IPS DF 4.7 (cell line): ENCODE measurements around the gene DDR2.
"Not testable (repeated sequence)": the region's sequence is repeated elsewhere in the genome, so short reads cannot be mapped to it uniquely, and the experiment has no call there.

Source experiments
- DNase-seq: peaks from one replicate; pipeline ENCODE4 v3.0.0-alpha.2; 2013; ENCODE audit warnings: low spot score; ENCODE audit errors: extremely low read depth

Gene DDR2

DNA sequence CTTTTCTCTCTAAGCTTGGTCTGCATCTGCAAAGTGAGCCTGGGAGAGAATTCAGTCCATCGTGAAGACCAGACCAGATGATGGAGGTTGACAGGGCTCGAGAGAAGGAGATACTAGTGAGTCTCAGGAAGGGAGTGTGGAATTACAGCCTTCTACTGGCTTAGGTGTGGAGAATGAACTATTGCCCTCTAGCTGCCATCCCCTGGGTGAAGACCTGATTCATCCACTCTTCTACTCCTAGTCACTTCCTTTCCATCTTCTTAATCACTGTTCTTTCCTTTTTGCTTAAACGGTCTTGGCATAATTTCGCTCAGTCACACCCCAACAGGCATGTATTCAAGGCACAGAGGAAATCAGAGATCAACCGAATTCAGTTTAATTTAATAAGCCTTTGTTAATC lies 124.3 kb downstream of the DDR2 start:
- DNase-seq = no peak

DNA sequence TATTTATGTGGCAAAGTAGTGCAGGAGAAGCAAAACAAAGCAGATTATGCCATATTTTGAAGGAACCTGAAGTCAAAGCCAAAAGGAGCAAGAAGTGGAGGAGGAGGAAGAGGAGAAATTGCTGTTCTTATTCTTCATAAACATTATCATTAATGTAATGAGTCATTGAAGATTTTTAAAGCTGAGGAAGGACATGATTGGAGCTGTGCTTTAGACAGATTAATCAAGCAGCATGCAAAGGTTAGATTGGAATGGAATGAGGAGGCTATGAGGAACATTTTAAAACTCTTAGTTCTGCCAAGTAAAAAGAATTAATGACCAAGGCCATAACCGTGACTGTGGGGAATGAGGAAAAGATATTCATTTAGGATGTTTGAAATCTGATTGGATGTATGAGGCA lies 125.2 kb downstream of the DDR2 start:
- no peak for DNase-seq

DNA sequence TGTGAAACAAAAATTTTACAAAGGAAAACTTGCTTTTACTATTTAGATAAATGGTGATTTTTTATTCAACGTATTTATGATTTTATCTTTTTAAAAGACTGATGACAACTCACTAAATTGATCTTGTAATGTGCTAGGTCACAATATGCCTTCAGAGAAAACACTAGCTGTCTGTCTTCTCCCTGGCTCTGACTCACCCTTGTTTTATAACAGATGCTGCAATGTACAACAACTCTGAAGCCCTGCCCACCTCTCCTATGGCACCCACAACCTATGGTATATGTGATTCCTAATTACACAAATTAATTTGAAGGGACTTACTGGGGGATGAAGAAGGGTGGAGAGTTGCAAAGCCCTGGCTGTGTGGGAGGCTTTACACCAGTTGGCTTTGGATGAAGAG lies 133.5 kb downstream of the DDR2 start:
- DNase-seq = no peak

DNA sequence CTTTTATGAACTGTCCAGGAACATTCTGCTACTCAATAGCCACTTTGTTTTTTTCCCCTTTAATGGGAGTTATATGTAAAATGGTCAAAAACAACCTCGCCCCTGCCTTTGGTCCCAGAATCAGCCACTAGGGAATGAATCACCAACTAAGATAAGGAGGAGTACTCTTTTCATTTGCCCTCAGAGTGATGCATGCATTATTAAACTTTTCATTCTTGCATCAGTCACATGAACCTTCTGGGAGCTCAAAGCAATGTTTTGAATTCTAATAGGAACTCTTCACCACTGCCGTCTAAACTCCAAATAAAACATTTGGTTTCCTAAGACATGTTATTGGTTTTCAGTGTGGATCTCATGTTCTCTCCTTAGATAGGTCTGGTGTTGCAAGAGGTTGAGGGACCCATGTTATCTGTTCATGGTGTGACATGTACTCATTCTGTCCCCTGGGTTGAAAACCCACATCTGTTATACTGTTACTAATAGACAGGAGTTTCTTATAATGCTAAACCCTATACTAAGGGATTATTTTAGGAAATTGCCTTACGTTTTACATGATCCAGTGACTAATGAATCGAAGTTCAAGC lies 140.4 kb downstream of the DDR2 start:
- DNase-seq = no peak

DNA sequence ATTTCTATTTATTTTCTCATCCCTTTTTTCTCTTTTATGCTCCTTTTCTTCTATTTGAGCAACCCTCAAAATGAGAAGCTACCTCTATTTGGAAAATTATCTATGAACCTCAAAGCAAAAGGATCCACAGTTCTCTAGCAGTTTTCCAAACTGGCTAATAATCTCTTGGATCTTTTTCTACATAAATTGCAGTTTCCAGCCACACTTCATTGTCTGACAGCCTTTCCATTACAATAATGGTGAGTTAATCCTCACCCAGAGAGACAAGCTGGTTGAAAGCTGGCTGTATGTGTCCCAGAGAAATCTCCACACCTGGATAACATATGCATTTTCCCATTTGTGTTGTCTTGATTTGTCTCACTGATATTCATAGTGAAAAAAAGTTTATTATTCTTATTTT lies 141.7 kb downstream of the DDR2 start:
- no peak for DNase-seq

DNA sequence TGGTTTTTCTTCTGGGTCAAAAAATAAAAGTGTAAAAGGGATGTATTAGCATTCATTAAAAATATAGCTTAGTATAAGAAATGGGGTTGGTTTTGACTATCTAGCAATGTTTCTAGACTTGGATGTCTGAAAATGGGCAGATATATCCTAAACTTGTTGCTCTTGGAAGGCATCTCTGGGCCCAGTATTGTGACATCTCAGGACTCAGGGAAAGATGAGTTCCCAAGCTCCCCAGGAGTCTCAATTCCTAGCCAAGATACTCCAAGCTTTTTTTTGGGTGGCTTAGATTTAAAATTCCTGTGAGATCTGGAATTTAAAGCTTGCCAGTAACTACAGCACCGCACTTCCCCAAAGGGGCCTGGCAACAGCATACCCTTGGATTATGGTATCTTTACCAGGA lies 146.8 kb downstream of the DDR2 start:
- DNase-seq = no peak

DNA sequence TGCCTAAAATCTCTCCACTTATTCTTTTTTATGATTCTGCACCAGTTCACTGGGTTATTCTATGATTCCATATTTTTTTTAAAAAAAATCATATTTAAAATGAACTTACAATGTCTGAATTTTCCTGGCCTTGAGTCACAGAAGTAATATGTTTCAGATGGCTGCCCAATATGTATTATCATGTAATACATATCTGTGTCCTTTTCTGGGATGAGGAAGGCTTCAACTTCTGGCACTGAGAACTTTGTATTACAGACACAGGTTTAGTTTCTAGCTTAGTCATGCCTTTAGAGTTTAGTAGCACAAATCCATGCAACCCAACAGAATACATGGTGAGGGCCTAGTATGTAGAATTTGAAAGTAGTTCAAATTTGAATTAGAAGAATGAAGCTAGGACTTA lies 150.4 kb downstream of the DDR2 start:
- DNase-seq = no peak

DNA sequence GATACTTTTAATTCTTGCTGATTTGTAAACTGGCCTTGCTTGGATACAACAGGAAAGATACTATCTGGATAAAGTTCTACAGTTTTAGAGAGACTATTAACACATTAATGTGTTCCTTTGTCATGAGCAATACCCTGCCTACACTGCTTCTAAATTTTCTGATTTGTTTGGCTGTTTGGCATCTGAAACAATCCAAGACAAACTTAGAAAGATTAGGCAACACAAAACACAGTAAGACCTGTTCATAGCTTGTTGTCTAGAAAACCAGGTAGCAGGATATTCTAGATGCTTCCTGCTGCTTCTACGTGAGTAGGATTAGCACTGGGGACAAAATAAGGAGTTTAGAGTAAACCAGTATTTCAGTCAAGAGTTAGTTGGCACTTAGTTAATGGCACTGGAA lies 152.7 kb downstream of the DDR2 start:
- DNase-seq = not testable (repeated sequence)

DNA sequence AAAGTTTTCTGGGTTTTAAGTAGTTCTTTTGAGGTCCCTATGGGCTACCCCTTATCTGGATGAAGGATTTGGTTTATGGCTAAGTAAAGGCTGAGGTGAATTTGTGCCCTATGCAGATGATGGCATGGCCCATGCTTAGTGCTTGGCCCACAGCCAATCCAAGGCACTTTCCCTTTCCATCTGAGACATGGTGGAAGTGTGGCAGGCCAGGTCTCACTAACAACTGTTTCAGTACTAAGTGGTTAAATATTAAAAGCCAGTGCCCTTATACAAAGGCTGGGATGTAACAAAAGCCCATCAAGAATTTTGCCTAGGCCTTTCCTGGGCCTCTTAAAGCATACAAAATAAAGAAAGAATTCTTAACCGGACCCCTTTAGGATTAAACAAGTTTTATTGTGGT lies 156.5 kb downstream of the DDR2 start:
- not testable (repeated sequence) for DNase-seq

DNA sequence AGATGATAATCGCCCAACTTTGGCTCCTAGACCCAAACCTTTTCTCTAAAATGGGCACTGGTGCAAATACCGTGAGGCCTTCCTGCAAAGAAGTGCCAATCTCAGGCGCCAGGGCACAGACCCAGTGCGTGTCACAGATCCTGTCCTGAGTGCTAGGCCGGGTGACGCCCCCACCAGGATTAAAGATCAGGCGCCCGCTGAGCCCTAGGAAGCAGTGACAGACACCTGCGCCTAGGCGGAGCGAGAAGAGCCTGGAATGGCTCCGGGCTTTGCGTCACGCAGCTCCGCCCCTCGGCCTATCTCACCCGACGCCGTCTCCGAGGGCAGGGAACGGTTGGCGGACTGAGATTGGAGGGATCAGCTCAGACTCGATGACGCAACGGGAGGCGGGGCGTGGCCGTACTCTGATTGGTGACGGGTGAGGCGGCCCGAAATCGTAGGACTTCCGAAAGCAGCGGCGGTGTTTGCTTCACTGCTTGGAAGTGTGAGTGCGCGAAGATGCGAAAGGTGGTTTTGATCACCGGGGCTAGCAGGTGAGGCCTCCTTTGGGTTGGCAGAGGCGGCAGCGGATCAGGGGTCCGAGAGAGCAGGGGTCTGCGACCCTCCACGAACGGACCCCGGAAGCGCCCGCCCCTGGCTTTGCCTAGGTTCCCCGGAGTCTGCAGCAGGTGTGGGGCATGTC lies 158.2 kb downstream of the DDR2 start, which contains the start of gene HSD17B7:
TSS of gene HSD17B7 (plus strand) at position 400 of the 682 bp plus-strand sequence. CDS start at position 499, 99 bp downstream.
- DNase-seq = peak; percentile 38

DNA sequence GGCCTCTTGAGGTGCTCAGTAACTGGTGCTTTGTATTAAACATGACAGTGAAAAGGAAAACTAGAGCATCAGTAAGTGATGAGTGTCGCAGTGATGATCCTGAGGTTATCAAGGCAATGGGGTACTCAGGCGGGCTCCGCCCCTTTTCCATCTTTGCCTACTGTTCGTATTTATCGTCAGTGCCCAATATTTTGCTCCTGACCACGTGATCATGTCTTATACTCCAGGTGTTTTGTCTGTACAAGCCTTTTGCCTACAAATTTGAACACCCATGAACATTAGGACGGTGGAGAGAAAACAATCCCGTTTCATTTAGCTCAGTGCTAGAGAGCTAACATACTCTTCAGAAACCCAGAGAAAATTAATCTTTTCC lies 158.7 kb downstream of the DDR2 start:
- not testable (repeated sequence) for DNase-seq

DNA sequence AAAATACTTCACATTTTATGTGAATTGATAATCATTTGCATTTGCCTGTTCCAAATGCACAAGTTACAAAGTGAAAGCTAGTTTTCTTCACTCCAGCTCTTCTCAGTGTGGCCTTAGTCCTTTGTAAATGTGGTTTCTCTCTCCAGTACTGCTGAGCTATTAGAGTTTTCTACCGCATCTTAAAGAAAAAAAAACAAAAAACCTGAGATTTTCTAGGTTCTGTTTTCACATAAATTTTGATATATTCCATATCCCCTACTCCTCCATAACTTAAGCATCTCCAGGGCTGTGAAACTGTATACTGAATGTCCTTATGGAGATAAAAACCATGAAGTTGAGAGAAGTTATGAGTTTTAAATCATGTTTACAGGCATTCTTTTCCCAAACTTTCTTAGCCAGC lies 162.0 kb downstream of the DDR2 start:
- not testable (repeated sequence) for DNase-seq

DNA sequence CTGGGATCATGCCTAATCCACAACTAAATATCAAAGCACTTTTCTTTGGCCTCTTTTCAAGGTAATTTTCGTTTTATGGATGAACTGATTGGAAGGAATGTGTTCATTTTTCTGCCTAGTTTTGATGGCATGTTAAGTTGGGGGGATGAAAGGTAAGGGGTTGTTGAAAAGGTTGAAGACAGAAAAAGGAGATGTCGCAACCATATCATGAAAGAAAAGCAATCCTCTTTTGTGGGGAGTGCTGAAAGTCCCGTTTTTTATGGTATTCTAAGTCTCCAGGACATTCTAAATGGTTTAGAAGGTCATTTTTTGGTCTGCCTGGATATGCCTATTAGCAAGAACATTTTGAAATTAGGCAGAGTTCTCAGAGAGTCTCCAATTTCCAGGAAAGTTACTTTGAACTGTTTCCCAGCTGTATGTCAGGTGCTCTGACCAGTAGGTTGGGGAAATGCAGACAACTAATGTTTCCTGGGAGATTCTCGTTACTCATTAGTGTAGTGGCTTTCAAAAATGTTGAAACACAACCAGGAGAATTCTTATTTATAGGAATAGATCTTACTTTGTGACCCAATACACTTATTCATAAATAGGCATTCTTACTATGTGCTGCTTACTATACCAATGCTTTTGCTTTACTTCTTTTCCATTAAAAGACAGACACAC lies 164.5 kb downstream of the DDR2 start:
- not testable (repeated sequence) for DNase-seq

DNA sequence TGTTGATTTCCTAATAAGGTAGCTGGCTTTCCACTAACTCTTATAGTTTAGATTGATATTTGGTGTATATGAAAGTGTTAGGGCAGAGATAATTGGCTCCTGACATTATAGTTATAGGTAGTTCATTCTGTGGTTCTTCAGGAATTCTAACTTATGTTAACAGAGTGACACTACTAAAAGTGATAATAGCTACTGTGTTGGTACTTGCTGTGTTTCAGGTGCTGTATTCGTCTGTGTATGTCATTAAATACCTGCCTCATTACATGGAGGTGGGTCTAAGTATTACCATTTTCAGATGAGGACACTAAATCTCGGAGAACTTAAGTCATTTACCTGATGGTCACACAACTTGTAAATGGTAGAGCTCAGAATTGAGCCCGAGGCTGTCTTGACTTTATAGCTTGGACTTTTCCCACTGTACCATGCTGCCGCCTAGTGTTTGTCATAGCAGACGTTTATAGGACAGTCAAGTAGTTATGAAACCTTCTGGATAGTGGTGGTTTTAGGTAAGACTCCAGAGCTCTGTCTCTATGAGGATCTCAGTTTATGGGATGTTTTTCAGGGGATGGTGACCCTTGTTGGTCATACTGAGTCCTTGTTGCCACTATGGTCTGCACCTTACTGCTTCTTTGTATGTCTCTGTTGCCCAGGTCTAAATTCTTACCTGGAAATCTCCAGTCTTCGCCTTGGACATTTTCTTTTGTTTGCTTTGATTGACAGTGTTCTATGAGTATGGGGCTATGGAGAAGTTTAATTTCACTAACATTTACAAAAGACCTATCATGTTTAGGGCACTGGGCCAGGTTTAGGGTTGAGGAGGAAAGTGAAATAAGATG lies 167.9 kb downstream of the DDR2 start:
- DNase-seq = not testable (repeated sequence)

DNA sequence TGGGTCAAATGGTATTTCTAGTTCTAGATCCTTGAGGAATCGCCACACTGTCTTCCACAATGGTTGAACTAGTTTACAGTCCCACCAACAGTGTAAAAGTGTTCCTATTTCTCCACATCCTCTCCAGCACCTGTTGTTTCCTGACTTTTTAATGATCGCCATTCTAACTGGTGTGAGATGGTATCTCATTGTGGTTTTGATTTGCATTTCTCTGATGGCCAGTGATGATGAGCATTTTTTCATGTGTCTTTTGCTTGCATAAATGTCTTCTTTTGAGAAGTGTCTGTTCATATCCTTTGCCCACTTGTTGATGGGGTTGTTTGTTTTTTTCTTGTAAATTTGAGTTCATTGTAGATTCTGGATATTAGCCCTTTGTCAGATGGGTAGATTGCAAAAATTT lies 175.2 kb downstream of the DDR2 start:
- not testable (repeated sequence) for DNase-seq

DNA sequence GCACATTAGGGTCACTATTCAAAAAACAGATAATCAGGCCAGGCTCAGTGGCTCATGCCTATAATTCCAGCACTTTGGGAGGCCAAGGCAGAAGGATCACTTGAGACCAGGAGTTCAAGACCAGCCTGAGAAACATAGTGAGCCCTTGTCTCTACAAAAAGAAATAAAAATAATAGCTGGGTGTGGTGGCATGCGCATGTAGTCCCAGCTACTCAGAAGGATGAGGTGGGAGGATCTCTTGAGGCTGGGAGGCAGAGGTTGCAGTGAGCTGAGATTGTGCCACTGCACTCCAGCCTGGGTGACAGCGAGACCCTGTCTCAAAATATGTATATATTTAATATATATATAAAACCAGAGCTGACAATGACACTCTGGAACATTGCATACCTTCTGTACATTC lies 180.1 kb downstream of the DDR2 start:
- not testable (repeated sequence) for DNase-seq

DNA sequence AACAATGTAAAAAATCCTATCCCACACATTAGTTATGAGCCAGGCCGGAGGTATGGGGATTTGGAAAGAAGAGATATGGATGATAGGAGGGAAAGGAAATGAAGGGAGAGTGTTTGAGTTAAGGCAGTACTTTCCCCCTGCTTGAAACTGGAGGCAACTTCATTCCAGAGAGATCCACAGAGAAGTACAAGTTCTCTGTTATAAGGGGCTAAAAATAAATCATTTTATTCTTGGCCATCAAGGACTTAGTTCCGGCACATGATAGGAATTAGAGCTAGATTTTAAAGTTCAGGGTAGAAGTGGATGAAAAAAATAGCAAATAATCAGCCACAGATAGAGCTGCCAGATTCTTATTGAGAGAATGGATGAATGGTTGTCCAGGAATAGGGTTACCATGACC lies 185.9 kb downstream of the DDR2 start:
- not testable (repeated sequence) for DNase-seq

DNA sequence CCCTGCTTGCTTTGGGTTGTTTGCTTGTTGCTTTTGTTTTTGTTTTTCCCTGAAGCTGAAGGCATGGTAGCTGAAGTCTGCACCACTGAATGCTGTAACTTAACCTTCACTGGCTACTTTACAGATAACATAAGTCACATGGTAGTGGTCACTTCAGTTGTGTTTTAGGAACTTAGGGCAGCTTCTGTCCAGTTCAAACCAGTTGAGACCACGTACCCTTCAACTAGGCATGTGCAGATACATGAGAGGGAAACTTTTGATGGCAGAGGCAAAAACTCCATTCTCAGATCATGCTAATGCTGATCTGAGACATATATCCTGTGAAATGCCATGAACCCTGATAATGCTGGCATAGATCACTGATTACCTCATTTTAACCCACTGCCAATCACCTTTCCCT lies 186.4 kb downstream of the DDR2 start:
- DNase-seq = not testable (repeated sequence)

DNA sequence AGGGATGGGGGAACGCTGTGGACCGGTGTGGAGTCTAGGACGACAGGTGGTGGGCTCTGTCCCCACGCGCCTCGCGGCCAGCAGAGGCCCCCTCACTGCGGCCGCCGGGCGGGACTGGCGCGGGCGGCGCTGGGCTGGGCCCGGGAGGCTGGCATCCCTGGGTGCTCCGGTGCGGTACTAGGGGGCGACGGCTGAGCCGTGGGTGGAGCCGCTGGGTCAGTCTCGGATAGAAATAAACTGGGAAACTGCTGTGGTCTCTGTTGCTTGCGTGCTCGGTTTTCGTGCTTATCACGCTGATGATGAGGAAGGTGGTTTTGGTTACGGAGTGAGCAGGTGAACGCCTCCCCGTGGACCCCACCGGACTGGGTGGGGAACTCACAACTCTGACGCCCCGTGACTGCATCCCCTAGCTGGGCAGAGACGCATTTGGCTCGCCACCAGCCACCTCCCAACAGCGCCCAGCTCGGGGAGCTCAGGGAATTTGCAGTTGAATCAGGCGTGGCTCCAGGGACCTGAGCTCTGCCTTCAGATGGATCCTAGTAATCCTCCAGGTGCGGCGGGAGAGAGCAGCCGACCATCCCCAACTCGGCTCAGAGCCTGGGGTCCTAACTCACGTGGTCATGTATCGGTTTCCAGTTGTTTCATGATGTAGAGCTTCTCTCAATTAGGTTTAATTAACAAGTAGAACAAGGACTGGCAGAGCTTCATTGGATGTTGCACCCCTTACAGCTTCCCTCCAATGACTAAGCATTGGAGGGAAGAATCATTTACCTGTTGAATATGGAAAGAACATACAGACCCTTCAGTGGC lies 190.3 kb downstream of the DDR2 start:
- peak; percentile 44 for DNase-seq

DNA sequence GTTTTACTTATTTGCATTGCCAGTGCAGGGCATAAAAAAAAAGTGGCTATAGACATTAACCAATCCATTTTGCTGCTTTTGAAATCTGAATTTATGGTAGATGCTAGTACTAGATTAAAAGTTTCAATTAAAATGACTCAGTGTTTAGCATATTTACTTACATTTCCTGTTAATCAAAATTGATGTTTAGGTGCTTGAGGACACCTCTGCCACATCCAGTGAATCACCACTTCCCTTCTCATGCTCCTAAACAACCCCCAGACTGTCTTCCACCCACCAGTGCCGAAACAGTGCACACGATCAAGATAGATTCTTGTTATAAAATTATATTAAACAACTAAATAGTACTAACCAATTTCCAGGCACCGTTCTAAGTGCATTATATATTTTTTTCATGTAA lies 191.0 kb downstream of the DDR2 start:
- DNase-seq = no peak
